ENCODE measurements around the gene NTN1.

NTN1 gene

GRCh38 chr17:9200699-9201359, 179.5 kb downstream of the NTN1 start:
- DNase-seq = no peak

DNA sequence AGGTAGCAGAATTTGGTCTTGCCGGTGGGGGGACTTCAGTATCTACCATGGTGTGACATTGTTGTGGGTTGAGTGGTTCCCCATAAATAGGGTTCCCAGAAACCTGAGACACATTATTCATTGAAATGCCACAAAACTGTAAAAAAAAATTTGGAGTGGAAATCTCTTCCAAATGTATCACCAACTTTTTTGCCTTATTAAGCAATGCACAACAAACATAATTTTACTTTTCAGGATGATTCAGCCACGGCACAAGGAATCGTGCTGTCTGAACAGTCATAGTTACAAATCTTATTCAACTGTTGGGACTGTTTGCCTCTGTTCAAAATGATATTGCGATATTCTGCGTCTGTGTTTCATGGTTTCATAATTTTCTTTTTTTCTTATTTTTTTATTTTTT, 181.2 kb downstream of the NTN1 start:
- DNase-seq = no peak

DNA sequence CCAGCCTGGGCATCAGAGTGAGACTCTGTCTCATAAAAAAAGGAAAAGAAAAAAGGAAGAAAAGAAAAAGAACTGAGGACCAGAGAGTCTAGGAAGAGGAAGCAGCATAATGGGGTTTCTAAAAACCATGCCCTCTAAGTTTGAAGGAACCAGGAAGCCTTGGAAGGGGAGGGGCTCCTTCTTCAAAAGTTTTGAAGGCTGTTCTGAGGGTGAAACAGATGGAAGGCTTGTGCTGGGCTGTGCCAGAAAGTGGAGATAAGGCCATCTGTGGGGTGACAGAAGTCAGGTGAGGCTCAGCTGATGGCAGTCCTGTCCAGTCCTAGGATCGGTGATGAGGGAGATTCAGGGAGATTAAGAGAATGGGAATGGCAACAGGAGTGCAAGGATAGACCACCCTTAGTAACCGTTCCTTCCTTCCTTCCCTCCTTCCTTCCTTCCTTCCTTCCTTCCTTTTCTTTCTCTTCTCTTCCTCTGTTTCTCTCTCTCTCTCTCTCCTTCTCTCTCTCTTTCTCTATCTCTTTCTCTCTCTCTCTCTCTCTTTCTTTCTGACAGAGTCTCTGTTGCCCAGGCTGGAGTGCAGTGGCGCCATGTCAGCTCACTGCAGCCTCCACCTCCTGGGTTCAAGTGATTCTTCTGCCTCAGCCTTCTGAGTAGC, 182.6 kb downstream of the NTN1 start:
- DNase-seq = no peak

GRCh38 chr17:9204637-9205329, 183.5 kb downstream of the NTN1 start:
- no peak for DNase-seq

DNA sequence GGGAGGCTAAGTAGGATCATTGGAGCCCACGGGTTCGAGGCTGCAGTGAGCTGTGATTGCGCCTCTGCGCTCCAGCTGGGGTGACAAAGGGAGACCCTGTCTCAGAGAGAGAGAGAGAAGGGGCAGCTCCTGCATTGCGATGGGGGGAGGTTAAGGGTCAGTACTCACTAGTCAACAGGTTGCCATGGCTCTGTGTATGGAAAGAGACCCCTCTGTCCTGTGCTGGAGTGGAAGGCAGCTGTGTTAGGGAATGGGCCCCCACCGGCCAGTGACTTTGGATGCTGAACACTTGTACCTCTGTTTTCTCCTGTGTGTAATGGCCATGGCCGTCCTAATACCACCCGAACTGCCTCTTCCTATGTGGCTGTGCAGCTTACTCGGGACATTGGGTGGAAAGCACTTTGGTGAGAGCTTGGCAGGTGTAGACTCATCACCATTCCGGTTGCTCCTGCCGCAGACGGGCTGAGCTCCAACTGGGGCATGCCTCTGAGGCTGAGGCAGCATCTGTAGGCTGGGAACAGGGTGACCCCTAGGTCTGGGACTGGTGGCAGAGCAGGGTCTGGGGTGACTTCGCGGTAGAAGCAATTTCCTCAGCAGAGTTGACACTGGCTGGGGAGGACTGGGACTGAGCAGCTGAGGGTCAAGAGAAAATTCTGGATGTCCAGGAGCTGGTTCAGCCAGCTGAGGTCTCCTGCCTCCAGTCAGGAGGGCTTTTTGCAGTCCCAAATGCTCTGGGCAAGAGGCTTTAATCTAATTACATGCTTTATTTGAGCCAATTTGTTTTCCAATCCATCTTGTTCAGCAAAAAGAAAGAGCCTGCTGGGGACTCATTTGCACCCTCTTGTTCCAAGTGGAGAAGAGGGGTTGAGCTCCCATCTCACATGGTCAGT, 184.5 kb downstream of the NTN1 start:
- no peak for DNase-seq

DNA sequence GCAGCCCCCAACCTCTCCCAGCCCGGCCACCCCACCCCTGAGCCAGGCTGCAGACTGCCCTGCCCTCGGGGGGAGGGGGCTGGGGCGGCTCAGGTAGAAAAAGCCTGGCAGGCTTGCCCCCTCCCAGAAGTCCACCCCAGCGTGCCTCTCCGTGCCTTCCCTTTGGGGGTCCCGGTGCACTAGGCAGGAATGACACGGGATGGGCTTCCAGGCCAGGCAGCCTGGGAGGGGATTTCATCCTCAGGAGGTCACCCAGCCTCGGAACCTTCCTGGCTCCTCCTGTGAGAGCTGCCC, 185.0 kb downstream of the NTN1 start:
- no peak for DNase-seq

DNA sequence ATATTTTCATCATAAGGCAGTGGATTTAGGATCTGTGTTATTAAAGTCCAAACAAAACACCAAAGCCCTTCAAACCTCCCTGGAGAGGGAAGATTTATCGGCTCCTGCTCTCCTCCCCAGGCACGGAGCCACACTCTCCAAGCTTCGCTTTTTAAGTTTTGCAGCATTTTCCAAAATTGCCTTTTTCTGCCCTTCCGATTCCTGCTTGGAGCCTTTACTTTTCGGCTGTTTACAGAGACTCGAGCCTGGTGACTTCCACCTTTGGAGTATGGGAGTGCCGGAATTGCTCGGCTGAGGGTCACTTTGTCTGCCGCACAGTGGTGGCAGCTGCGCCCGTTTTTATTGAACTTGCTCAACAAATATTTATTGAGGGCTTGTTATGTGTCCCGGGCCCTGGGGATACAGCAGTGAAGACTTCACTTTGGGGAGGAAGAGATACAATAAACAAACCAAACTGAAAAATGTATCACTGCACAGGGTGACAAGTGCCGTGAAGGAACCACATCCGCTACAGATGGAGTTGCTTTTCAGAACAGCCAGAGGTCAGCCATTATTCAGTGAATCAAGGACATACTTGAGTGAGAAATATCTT, 185.5 kb downstream of the NTN1 start:
- DNase-seq = no peak

GRCh38 chr17:9208381-9209105, 187.2 kb downstream of the NTN1 start:
- DNase-seq = no peak

DNA sequence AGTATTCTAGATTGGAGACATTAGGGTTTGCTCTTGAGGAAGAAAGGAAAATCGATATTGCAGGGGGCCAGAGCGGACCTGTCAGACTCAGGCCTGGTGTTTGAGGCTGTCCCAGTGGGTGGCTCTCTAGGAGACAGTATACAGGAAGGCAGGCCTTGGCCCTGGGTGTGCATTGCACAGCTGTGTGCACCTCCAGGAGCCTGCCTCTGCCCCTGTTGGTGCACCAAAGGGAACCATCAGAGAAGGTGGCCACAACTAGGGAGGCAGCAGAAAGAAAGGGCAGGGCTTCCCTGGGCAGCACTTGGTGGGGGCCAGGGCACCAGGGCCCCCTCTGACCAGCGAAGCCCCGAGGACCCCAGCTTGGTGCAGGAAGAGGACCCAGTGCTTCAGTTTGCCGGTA, 188.0 kb downstream of the NTN1 start:
- no peak for DNase-seq

GRCh38 chr17:9209781-9210370, 188.6 kb downstream of the NTN1 start:
- no peak for DNase-seq

DNA sequence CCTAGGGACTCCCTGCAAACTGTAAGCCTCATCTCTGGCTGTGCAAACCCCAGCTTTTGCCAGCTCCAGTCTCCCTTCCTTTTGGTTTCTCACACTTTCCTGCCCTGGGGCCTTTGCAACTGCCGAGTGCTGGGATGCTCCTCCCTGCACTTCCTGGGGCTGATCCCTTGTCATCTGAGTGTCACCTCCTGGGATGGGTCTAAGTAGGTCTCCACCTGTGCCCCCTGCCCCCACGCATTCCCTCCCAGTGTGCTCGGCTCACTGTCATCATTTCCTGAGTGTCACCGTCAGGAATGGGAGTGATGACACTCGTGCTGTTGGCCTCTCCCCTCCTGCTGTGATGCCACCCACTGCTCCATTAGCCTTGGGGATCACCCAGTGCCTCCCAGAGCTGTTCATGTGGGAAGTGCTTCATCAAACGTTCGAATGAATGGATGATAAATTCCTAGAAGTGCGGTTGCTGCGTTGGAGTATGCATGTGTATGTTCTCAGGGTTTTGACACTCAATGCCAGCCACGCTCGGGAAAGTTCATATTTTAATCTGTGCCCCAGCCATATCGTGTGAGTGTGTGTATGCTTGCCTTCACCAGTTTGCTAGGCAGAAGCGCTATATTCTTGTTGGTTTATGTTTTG, 189.9 kb downstream of the NTN1 start:
- no peak for DNase-seq

DNA sequence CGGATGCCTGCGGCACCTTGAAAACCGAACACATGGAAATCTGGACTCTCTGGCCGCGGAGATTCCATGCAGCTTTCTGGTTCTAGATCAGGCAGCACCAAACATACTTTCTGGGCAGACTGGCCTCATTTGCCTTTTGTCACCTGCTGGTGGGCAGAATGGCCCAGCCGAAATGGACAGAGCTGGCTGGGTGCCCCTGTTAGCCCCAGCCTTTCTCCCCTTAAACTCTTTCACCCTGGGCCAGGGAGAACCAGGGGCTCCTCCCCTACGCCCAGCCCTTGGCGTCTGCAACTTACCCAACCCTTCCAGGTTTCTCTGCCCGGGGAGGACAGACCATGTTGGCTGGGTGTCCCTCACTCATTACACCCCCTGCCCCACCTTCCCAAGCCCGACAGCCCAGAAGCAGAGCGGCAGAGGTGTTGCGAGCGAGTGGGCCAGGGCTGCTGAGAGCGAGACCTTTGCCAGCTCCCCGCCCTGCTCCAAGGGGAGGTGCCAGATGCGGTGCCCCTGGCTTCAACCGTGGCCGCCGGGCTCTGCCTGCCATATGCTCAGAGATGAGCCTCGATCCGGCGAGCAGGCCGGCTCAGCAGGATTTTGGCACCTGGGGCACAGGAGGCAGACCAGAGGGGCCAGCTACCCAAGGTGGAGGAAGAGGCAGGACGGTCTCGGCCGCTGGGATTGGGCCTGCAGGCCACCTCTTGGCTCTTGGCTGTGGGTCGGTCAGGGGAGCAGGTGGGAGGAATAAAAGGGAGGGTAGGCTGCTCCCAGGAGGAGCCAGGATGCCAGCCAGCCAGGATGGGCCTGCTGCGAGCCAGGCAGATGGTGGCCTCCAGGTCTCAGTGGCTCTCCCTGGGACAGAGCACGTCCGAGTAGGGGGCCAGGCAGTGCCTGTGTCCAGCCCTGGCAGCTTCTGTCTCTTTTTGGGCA, 191.3 kb downstream of the NTN1 start:
- DNase-seq = no peak

DNA sequence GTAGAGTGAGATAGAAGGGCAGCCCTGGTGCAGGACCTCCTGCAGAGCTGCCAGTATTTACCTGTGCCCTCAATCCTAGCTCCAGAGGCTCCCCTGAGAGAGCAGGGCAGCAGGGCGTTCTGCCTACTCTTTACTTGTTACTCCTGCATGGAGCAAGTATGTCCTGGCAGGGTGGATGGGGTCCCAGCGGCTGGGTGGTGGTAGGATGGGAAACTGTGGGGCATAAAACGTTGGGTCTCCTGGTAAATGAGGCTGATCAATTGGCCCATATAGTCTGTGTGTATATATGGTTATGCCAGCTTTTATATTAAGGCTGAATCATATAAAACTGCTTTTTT, 192.0 kb downstream of the NTN1 start:
- no peak for DNase-seq

DNA sequence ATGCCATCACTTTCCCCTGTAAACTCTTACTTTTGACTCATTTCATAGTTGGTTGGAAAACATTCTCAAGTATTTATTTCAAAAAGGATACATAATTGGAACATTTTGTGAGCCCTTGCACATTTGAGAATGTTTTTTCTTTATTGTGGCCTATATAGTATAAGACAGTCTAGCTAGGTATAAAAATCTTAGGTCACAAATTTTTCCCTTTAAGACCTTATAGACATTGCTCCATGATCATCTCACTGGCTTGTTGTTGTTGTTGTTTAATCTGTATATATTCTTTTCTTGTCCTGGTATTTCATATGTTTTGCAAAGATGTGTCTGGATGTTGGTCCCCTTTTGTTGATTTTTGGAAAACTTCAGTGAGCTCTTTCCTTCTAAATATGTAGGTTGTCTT, 194.2 kb downstream of the NTN1 start:
- DNase-seq = no peak

DNA sequence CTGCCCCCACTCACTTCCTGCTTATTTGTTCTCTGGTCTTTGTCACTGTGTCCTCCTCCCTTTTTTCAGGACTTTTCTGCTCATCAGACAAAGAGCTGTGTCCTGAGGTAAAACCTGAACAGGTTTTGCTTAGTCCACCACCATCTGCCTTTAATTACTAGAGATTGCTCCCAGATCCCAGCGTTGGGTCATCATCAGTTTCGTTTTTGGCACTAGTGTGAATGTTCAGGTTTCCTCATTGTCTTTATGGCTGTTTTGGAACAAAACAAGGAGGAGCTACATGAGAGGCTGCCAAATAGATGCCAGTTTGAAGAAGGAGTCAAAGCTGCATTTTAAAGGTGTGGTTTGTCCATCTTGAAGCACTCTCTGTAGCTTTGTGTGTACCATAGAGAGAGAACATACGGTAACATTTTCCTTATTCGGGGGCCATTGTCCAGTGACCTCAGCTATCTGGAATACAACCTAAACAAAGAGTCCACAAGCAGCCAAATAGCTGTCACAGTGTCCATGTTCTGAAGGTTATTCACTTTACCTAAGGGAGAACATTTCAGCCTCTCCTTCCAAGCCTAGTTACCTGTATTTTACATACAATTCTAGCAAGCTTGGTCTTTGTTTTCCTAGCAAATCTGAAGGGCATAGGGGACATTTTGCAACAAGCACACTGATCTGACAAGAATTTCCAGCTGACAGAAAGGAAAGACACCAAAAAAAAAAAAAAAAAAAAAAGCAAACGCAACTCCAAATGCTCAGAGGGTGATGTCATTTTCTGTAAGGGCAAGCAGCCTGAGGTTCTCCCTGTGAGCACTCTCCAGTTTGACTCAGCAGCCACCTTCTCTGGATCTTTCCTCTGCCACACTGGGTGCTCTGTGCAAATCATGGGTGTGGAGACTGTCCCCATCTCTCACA, 196.1 kb downstream of the NTN1 start:
- DNase-seq = no peak

DNA sequence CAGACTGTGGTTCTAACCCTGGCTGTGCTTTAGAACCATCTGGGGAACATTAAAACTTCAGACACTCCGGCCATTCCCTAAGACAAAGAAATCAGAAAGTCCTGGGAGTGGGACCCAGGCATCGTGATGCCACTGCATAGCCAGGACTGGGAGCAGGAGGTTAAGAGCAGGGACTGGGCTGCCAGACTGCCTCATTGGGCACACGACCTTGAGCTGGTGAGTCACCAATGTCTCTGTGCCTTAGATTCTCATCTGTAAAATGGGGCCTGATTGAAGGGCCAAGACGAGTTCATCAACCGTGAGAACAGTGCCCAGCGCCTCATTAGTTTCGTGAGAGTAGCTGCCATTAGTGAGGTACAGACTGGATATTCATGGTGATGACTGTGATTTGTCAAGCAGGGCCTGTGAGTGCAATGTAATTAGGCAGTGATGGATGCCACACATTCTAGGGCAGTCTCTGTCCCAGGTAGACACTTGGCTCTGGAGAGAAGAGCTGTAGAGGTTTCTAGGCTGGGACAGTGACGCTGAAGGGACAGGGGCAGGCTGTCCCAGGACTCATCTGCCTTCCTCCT, 196.8 kb downstream of the NTN1 start:
- DNase-seq = no peak

GRCh38 chr17:9218911-9219310, 197.6 kb downstream of the NTN1 start:
- DNase-seq = no peak

GRCh38 chr17:9219631-9220397, 198.5 kb downstream of the NTN1 start:
- no peak for DNase-seq
